HL-60/S4 treated with retinoic acid at 250 ng/mL for 4 days and 3 days (cell line): ENCODE results near the gene CD34.

Source experiments
- in situ Hi-C: fragments of 300-500 bp; cut with MboI; formaldehyde crosslinking; loops from 2 replicates; pipeline ENCODE4 v1.7.0; 2022; ENCODE audit warnings: low sequenced_read_pairs

CD34 gene

GRCh38 chr1:207901041-207901653, 9.8 kb downstream of the CD34 start:
- in situ Hi-C loops, result loop anchor here (10.0 kb wide), 1 partner anchor 54 kb away; no protein-coding TSS in a partner anchor

- in situ Hi-C loops, result no loop called here
Measured at GRCh38 chr1:207898836-207899235, 12.1 kb downstream of the CD34 start.

- in situ Hi-C loops, result no loop called here
Measured at GRCh38 chr1:207898260-207898659, 12.7 kb downstream of the CD34 start.

GRCh38 chr1:207897188-207897587, 13.7 kb downstream of the CD34 start:
- in situ Hi-C loops, result no loop called here

GRCh38 chr1:207896547-207896946, 14.4 kb downstream of the CD34 start:
- in situ Hi-C loops, result no loop called here

- in situ Hi-C loops, result no loop called here
Measured at GRCh38 chr1:207894704-207895103, 16.2 kb downstream of the CD34 start.

GRCh38 chr1:207893737-207894582, 17.0 kb downstream of the CD34 start:
- in situ Hi-C loops, result no loop called here

GRCh38 chr1:207892764-207893163, 18.2 kb downstream of the CD34 start:
- in situ Hi-C loops, result no loop called here

- in situ Hi-C loops, result no loop called here
Measured at GRCh38 chr1:207891148-207891547, 19.8 kb downstream of the CD34 start.

- in situ Hi-C loops, result no loop called here
Measured at GRCh38 chr1:207890136-207890738, 20.7 kb downstream of the CD34 start.

- in situ Hi-C loops, result no loop called here
Measured at GRCh38 chr1:207888652-207889051, 22.3 kb downstream of the CD34 start.

GRCh38 chr1:207887542-207888201, 23.3 kb downstream of the CD34 start:
- in situ Hi-C loops, result no loop called here

GRCh38 chr1:207886227-207886626, 24.7 kb downstream of the CD34 start:
- in situ Hi-C loops, result no loop called here

- in situ Hi-C loops, result no loop called here
Measured at GRCh38 chr1:207885129-207886032, 25.5 kb downstream of the CD34 start.

- in situ Hi-C loops, result loop anchor here (5.0 kb wide), 1 partner anchor 83 kb away; no protein-coding TSS in a partner anchor
Measured at GRCh38 chr1:207884266-207885029, 26.5 kb downstream of the CD34 start.

GRCh38 chr1:207883660-207884250, 27.2 kb downstream of the CD34 start:
- in situ Hi-C loops, result loop anchor here (5.0 kb wide), 1 partner anchor 84 kb away; no protein-coding TSS in a partner anchor

GRCh38 chr1:207883104-207883651, 27.7 kb downstream of the CD34 start:
- in situ Hi-C loops, result loop anchor here (5.0 kb wide), 1 partner anchor 84 kb away; no protein-coding TSS in a partner anchor

- in situ Hi-C loops, result loop anchor here (5.0 kb wide), 1 partner anchor 85 kb away; no protein-coding TSS in a partner anchor
Measured at GRCh38 chr1:207882692-207883091, 28.2 kb downstream of the CD34 start.

GRCh38 chr1:207878939-207879338, 32.0 kb downstream of the CD34 start:
- in situ Hi-C loops, result no loop called here
